Measurements from ENCODE around the gene RARA.

DNA sequence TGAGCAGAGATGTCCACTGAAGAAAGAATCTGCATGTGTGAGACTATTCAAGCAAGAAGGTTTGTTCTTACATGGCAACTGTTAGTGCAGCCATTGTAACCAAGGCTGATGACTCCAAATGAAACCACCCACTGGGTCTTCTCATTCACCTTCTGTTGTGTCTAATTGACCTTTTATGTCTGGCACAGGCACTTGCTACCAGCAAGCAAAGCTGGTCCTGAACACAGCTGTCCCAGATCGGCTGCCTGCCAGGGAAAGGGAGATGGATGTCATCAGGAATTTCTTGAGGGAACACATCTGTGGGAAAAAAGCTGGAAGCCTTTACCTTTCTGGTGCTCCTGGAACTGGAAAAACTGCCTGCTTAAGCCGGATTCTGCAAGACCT lies 17.7 kb upstream of the RARA start:
- no peak for TF ChIP-seq CTCF (IDR thresholded peaks at IDR 0.05)
- TF ChIP-seq POLR2AphosphoS5 (IDR thresholded peaks at IDR 0.05), result no peak

All from suprapubic skin (tissue), 3 donors.